NCI-H460 (cell line): ENCODE data around the gene INPPL1. TPM values are rescaled to one million over a fixed set of nuclear protein-coding genes. Genes with fewer than 3 reads are reported as not detected.
"Not testable (repeated sequence)": the region's sequence is repeated elsewhere in the genome, so short reads cannot be mapped to it uniquely, and the experiment has no call there.

ENCODE experiments used
- DNase-seq: peaks from one replicate; pipeline ENCODE4 v3.0.0-alpha.2; 2016; ENCODE audit warnings: low read depth; ENCODE audit errors: extremely low read depth
- total RNA-seq: library from RNA; depleted of rRNA; stranded (reverse); fragments of >200 nt; shearing (Covaris generic); gene quantifications from 2 replicates; pipeline ENCODE4 v1.2.3, GENCODE V29; 2014

INPPL1 gene
- total RNA-seq, 1 experiment from 2014 or later: 55.6 TPM

GRCh38 chr11:72242141-72242540, 17.6 kb downstream of the INPPL1 start:
- DNase-seq: no peak

GRCh38 chr11:72243173-72244059, 18.8 kb downstream of the INPPL1 start:
- no peak for DNase-seq

- no peak for DNase-seq
Observed at GRCh38 chr11:72244060-72244360, 19.4 kb downstream of the INPPL1 start, which contains the start of gene PHOX2A. PHOX2A (minus strand) TSS chr11:72244176; CDS start chr11:72244004, 172 bp downstream.

GRCh38 chr11:72244361-72245262, 20.0 kb downstream of the INPPL1 start:
- DNase-seq: no peak

- DNase-seq: no peak
Observed at GRCh38 chr11:72245263-72245816, 20.8 kb downstream of the INPPL1 start.

DNA sequence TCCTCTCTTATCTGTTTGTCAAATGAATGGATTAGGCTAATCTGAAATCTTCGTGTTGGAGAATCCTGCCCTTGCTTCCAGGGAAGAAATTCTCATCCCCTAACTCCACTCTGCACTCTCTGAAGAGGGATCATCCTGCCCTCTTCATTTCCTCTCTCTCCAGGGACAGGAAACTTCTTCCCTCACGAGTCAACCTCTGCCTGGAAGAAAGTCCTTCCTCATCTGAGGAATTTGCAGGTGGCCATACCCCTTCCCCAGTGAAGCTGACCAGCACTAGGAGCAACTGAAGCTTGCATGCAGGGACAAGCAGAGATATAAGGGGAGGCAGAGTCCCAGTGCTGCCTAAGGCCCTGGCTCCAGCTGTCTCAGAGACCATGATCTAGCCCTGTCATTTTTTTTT, 23.0 kb downstream of the INPPL1 start:
- no peak for DNase-seq

- DNase-seq: no peak
Observed at GRCh38 chr11:72249961-72250360, 25.4 kb downstream of the INPPL1 start.

DNA sequence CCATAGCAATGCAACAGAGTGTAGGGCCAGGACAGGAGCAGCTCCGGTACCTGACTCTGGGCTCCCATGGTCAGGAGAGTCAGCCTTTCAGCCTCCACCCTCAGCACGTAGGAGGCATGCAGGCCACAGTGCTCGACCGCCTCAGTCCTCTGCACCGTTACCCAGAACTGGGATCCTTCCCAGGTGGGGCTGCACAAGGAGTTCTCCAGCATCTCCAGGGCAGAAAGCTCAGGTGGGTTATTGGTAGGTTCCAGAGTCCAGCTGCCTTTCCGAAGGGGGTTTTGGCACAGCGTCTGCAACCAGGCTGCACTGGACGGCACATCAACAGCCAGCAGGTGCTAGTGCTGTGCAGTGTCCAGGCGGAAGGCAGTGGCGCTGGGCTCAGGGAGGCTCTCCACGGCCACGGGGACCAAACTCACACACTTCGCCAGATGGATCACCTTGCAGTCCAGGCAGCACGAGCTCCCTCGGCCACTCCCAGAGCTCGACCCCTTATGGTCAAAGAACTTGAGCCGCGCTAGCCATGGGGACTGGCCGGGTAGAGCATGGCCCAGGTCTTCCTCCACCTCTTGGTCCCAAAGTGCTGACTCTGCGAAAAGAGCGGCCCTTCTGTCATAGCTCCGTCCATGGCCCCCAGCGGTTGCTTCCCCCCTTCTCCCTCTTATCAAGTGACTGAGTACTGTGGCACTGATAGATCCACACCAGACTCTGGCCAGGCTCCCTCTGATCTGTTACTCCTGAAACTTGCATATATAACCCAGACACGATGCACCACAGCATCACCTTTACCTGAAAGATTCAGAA, 26.3 kb downstream of the INPPL1 start:
- no peak for DNase-seq

DNA sequence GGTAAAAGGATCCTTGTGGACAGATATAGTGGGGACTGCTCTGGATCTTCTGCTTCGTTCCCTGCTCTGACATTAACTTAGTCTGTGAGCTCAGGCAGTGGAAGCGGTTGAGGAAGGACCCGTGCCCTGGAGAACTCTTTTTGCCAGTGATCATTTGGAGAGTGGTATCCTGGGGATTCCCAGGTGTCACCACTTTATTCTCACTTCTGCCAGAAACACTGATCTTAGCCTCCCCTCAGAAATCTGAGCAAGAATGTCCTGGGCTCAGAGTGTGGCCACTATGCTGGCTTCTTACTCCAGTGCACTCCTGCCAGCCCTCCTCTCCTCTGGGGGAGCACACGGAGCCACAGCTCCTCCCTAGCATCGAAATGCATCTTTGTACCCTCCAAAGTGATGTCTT, 27.0 kb downstream of the INPPL1 start:
- no peak for DNase-seq

DNA sequence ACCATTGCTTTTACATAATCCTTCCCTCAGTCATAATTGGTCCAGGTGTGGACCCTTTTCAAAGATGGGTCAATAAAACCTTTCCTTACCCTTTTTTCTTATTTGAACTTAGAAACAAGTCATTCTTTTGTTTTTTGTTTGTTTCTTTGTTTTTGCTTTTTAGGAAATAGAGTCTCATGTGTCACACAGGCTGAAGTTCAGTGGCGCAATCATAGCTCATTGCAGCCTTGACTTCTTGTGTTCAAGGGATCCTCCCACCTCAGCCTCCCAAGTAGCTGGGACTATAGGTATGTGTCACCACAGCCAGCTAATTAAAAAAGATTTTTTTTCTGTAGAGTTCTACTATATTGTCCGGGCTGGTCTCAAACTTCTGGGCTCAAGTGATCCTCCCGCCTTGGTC, 28.8 kb downstream of the INPPL1 start:
- DNase-seq: no peak

GRCh38 chr11:72254299-72254993, 29.9 kb downstream of the INPPL1 start:
- no peak for DNase-seq

DNA sequence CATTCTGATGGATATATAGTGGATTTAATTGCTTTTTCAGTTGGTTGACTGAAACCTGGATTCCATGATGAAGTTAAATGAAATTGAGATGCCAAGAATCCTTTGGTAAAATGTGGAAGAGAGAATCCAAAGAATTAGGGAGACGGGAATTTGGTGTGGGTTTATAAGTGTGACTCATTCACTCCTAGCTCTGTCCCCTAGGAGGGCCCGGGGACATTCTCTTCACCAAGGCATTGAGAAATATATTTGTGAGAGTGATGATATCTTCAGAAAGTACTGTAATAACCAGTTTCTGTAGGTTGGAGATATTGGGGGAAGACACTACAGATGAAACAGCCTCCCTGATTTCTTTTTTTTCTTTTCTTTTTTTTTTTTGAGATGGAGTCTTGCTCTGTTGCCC, 33.0 kb downstream of the INPPL1 start:
- DNase-seq: no peak

GRCh38 chr11:72259490-72259889, 34.9 kb downstream of the INPPL1 start:
- no peak for DNase-seq

DNA sequence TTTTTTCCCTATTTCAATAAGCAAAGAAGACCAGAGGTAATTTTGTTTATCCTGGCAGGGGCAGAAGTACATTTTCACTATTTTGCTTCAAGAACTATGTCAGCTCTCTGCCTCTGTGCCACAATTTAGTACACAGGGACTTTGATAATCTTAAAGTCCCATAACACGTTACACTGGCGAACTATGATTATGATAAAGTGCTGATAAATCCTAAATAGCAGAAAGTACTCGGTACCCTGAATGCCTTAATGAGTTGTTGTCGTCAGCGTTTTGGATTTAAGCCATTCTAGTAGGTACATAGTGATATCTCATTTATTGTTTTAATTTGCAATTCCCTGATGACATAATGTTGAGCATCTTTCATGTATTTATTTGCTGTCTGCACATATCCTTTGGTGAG, 36.0 kb downstream of the INPPL1 start:
- DNase-seq: no peak

GRCh38 chr11:72263361-72263760, 38.8 kb downstream of the INPPL1 start:
- DNase-seq: no peak

DNA sequence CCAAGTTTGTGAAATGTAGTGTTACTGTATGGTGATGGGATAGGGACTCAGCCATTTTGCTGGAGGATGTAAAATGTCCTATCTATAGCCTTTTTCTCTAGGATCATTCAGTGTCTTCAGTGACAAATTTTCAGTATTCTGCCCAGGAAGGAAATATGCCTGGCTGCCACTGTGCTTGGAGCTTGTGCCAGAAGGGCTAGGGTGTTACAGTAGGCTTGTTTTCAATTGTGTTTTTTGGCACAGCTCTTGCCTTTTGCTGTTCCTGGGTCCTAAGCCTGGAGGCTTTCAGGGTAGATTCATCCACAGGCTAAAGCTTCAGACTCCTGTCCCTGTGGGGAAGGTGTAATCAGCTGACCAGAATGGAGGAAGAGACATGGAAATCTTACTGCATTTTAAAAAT, 41.4 kb downstream of the INPPL1 start:
- DNase-seq: no peak

GRCh38 chr11:72266960-72267359, 42.4 kb downstream of the INPPL1 start:
- DNase-seq: not testable (repeated sequence)

GRCh38 chr11:72267956-72268617, 43.5 kb downstream of the INPPL1 start:
- DNase-seq: no peak

DNA sequence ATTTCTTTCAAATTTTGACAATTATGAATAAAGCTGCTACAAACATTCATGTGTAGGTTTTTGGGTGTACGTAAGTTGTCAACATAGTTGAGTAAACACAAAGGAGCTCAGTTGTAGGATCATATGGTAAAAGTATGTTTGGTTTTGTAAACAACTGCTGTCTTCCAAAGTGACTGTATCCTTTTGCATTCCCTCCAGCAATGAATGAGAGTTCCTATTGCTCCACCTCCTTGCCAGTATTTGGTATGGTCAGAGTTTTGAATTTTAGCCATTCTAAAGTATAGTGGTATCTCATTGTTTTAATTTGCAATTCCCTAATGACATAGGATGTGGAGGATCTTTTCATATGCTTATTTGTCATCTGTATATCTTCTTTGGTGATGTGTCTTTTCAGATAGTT, 47.4 kb downstream of the INPPL1 start:
- no peak for DNase-seq
